H1 (cell line): ENCODE measurements around the gene ACYP2. TPM values are rescaled to one million over a fixed set of nuclear protein-coding genes. Genes with fewer than 3 reads are reported as not detected.

Experiments used
- CTCF ChIA-PET: fragments of 300-600 bp; sonication (Branson Sonifier 250); formaldehyde crosslinking; loops from one replicate; lab custom pipeline; 2021; ENCODE audit not compliant: partially characterized antibody; lab: Charles Lee
- POLR2A ChIA-PET: fragments of 300-600 bp; sonication (Branson Sonifier 250); formaldehyde crosslinking; loops from one replicate; lab custom pipeline; 2021; ENCODE audit warnings: inconsistent platforms; ENCODE audit not compliant: partially characterized antibody; lab: Charles Lee
- DNase-seq, 2 experiments: peaks; one replicate each; pipeline versions ENCODE4 v3.0.0 to v3.0.0-alpha.2; 2010 to 2022; ENCODE audit warnings: low spot score in 2 of 2, low read depth in 1 of 2, mixed read lengths in 1 of 2
- FAIRE-seq: peaks from 2 replicates; lab custom pipeline; 2011; peaks lifted over from hg19 to GRCh38; lab: Jason Lieb, UNC
- H2AFZ ChIP-seq: 2 replicates; pipeline ENCODE4 v1.8.1; 2012; ENCODE audit warnings: low read length, inconsistent platforms
- H2AK5ac ChIP-seq: 2 replicates; pipeline ENCODE4 v1.6.1; 2013; ENCODE audit warnings: low read depth, low read length
- H2BK120ac ChIP-seq: replicated peaks from 2 replicates; pipeline ENCODE3; 2013; ENCODE audit warnings: low read depth, low read length, inconsistent platforms
- H2BK12ac ChIP-seq: 2 replicates; pipeline ENCODE4 v1.6.1; 2013; ENCODE audit warnings: low read depth, low read length
- H2BK15ac ChIP-seq: 2 replicates; pipeline ENCODE4 v1.6.1; 2013; ENCODE audit warnings: low read length
- H2BK20ac ChIP-seq: 2 replicates; pipeline ENCODE4 v1.6.1; 2013; ENCODE audit warnings: low read length
- H2BK5ac ChIP-seq: 2 replicates; pipeline ENCODE4 v1.6.1; 2013; ENCODE audit warnings: low read depth, low read length
- H3K14ac ChIP-seq: 2 replicates; pipeline ENCODE4 v1.6.1; 2013; ENCODE audit warnings: inconsistent platforms; ENCODE audit not compliant: insufficient read length
- H3K18ac ChIP-seq: 2 replicates; pipeline ENCODE4 v1.6.1; 2013; ENCODE audit warnings: low read length; ENCODE audit errors: extremely low read depth
- H3K23ac ChIP-seq: 2 replicates; pipeline ENCODE4 v1.6.1; 2013; ENCODE audit warnings: inconsistent platforms; ENCODE audit not compliant: insufficient read length
- H3K23me2 ChIP-seq: 2 replicates; pipeline ENCODE4 v1.6.1; 2013; ENCODE audit warnings: low read depth, low read length
- H3K27ac ChIP-seq: 2 replicates; pipeline ENCODE4 v1.6.1; 2011; ENCODE audit warnings: low read depth, low read length, inconsistent platforms
- H3K27me3 ChIP-seq, 4 experiments: replicated peaks in 1 of 4; 1 replicate in 1 of 4; 2 replicates in 3 of 4; pipeline versions ENCODE4 v1.6.1 to v1.8.1; 2011 to 2013; ENCODE audit warnings: low read length in 3 of 4, mild to moderate bottlenecking in 3 of 4, inconsistent platforms in 2 of 4, mixed read lengths in 2 of 4, moderate library complexity in 1 of 4; ENCODE audit not compliant: control insufficient read depth in 3 of 4, insufficient read depth in 3 of 4; ENCODE audit errors: extremely low read depth in 1 of 4
- H3K36me3 ChIP-seq, 4 experiments: 2 replicates each; pipeline versions ENCODE4 v1.6.1 to v1.8.1; 2011 to 2013; ENCODE audit warnings: mild to moderate bottlenecking in 4 of 4, low read length in 3 of 4, moderate library complexity in 2 of 4, control low read depth in 1 of 4, inconsistent platforms in 1 of 4; ENCODE audit not compliant: insufficient read depth in 4 of 4, control insufficient read depth in 2 of 4
- H3K4ac ChIP-seq: replicated peaks from 2 replicates; pipeline ENCODE3; 2013; ENCODE audit warnings: low read length, low read depth, mixed read lengths, inconsistent platforms; ENCODE audit not compliant: insufficient read length
- H3K4me1 ChIP-seq, 4 experiments: replicated peaks in 1 of 4; 1 replicate in 1 of 4; 2 replicates in 3 of 4; pipeline versions ENCODE4 v1.6.1 to v1.8.1; 2011 to 2013; ENCODE audit warnings: low read length in 3 of 4, inconsistent platforms in 2 of 4, mixed read lengths in 1 of 4; ENCODE audit not compliant: insufficient read depth in 4 of 4, control insufficient read depth in 3 of 4
- H3K4me2 ChIP-seq, 2 experiments: 2 replicates each; pipeline versions ENCODE4 v1.6.1 to v1.8.1; 2011 to 2013; ENCODE audit warnings: low read depth in 2 of 2, low read length in 2 of 2, control low read depth in 1 of 2, inconsistent platforms in 1 of 2, mild to moderate bottlenecking in 1 of 2; ENCODE audit not compliant: insufficient read depth in 1 of 2
- H3K4me3 ChIP-seq, 4 experiments: fragments of 200-600, 300-600 bp in 1 of 4; sonication (generic), shearing (Covaris generic), sonication (Bioruptor Twin) in 1 of 4; 2 replicates each; pipeline versions ENCODE4 v1.5.1 to v1.8.1; 2011 to 2016; ENCODE audit warnings: low read length in 4 of 4, low read depth in 3 of 4, control low read depth in 2 of 4, inconsistent platforms in 2 of 4, mild to moderate bottlenecking in 2 of 4, mixed read lengths in 1 of 4, moderate library complexity in 1 of 4; ENCODE audit not compliant: insufficient read depth in 2 of 4; ENCODE audit errors: extremely low read depth in 1 of 4
- H3K56ac ChIP-seq: replicated peaks from 2 replicates; pipeline ENCODE3; 2013; ENCODE audit warnings: low read depth, mild to moderate bottlenecking, mixed read lengths, low read length, inconsistent platforms; ENCODE audit not compliant: insufficient read length
- H3K79me1 ChIP-seq: 2 replicates; pipeline ENCODE4 v1.6.1; 2013; ENCODE audit warnings: low read depth, low read length, control low read depth
- H3K79me2 ChIP-seq, 2 experiments: 2 replicates each; pipeline versions ENCODE4 v1.6.1 to v1.8.1; 2012 to 2013; ENCODE audit warnings: low read length in 2 of 2, mild to moderate bottlenecking in 2 of 2, inconsistent platforms in 1 of 2; ENCODE audit not compliant: insufficient read depth in 2 of 2, control insufficient read depth in 1 of 2
- H3K9ac ChIP-seq, 4 experiments: replicated peaks in 1 of 4; 1 replicate in 1 of 4; 2 replicates in 3 of 4; pipeline versions ENCODE4 v1.6.1 to v1.8.1; 2011 to 2013; ENCODE audit warnings: low read depth in 3 of 4, low read length in 3 of 4, control low read depth in 2 of 4, mild to moderate bottlenecking in 2 of 4, moderate library complexity in 2 of 4, inconsistent platforms in 1 of 4; ENCODE audit errors: extremely low read depth in 1 of 4
- H3K9me3 ChIP-seq, 2 experiments: 2 replicates each; pipeline versions ENCODE4 v1.6.1 to v1.8.1; 2012 to 2013; ENCODE audit warnings: mild to moderate bottlenecking in 2 of 2, moderate library complexity in 2 of 2, control low read depth in 1 of 2, inconsistent platforms in 1 of 2, low read depth in 1 of 2, low read length in 1 of 2, mixed read lengths in 1 of 2; ENCODE audit not compliant: insufficient read depth in 2 of 2
- H4K20me1 ChIP-seq, 2 experiments: replicated peaks in 1 of 2; 2 replicates each; pipeline versions ENCODE3 to v1.8.1; 2011 to 2013; ENCODE audit warnings: inconsistent platforms in 2 of 2, low read length in 2 of 2, mild to moderate bottlenecking in 1 of 2; ENCODE audit not compliant: insufficient read depth in 2 of 2, control insufficient read depth in 1 of 2
- H4K5ac ChIP-seq: 2 replicates; pipeline ENCODE4 v1.6.1; 2013; ENCODE audit warnings: low read length, low read depth, mixed read lengths, inconsistent platforms; ENCODE audit not compliant: insufficient read length
- H4K8ac ChIP-seq: 2 replicates; pipeline ENCODE4 v1.8.0; 2013; ENCODE audit warnings: mild to moderate bottlenecking, moderate library complexity, low read length, inconsistent platforms; ENCODE audit not compliant: insufficient read depth; ENCODE audit errors: extremely low read depth
- H4K91ac ChIP-seq: replicated peaks from 2 replicates; pipeline ENCODE3; 2013; ENCODE audit warnings: low read length, mixed read lengths, inconsistent platforms; ENCODE audit not compliant: insufficient read length
- SRF ChIP-seq: IDR thresholded peaks from 2 replicates; pipeline ENCODE4 v1.6.1; 2011; ENCODE audit warnings: mild to moderate bottlenecking, low read depth, low read length, moderate library complexity
- WGBS, 2 experiments: shearing (Covaris generic) in 1 of 2; methylation state at CpG; one replicate each; pipeline versions ENCODE4 v1.1.6 to v1.1.7; 2013 to 2015; ENCODE audit warnings: low lambda C conversion rate in 2 of 2, mixed read lengths in 2 of 2, inconsistent platforms in 1 of 2, low coverage in 1 of 2, missing lambda C conversion rate in 1 of 2; ENCODE audit not compliant: insufficient replicate concordance in 2 of 2, insufficient coverage in 1 of 2, insufficient read length in 1 of 2; ENCODE audit errors: extremely low coverage in 1 of 2, missing lambda C conversion rate in 1 of 2; 5-methylcytosine and 5-hydroxymethylcytosine counted together
- polyA plus RNA-seq, 7 experiments: library from polyadenylated mRNA; depleted of rRNA in 3 of 7; stranded (reverse) in 5 of 7; unstranded in 2 of 7; fragments of >200 nt in 5 of 7; fragments of 200-250 nt in 2 of 7; gene quantifications; 1 replicate in 5 of 7; 2 replicates in 1 of 7; 4 replicates in 1 of 7; pipeline versions ENCODE4 v1.2.1 to v1.2.3, GENCODE V29; 2011 to 2013; ENCODE audit warnings: missing spikeins in 2 of 7, mixed read lengths in 2 of 7
- total RNA-seq: library from RNA; stranded (reverse); fragmentation: NEBNext Ultra II Directional; extraction: Animal tissue kit (Norgen Biotek cat#: 25700); gene quantifications from 2 replicates; pipeline ENCODE4 v1.2.1, GENCODE V29; 2021

ACYP2 gene
- total and polyA plus RNA-seq, 2 of the 8 experiments (the other 6 are each of a cell fraction or from before 2014, with no cell fraction given) = 3.4 to 4.4 TPM

- Histone ChIP-seq H3K56ac (no peak overlapping the region), H3K4me3 (no peak overlapping the region), H3K79me2 (no peaks in the 10 kb centered on the region), H2BK5ac (no peak overlapping the region), H2BK20ac (no peak overlapping the region), H3K4me1 (peaks cover 0 to 1% (median under 1%) of the 10 kb centered on the region in 4 experiments; a peak in 3 of 7 replicates), H2BK15ac (0 out of 2 replicates have a peak overlapping the region, but pooled peaks have one; percentile 8), H3K27me3 (no peaks in the 10 kb centered on the region), H4K20me1 (no peaks in the 10 kb centered on the region), H3K23me2 (no peaks in the 10 kb centered on the region), H3K4me2 (no peak overlapping the region), H3K27ac (no peak overlapping the region), H3K23ac (no peak overlapping the region), H2AK5ac (no peak overlapping the region), H4K8ac (no peak overlapping the region), H3K9ac (no peak overlapping the region), H2BK120ac (no peak overlapping the region), H3K4ac (no peak overlapping the region), H2AFZ (peak overlapping the region; percentile 9; the same call in 1 of the 2 replicates), H3K14ac (no peak overlapping the region), H3K36me3 (no peaks in the 10 kb centered on the region), H4K5ac (no peak overlapping the region), H3K18ac (no peak overlapping the region), H2BK12ac (no peak overlapping the region), H3K79me1 (no peaks in the 10 kb centered on the region), H4K91ac (no peak overlapping the region), H3K9me3 (no peaks in the 10 kb centered on the region)
- FAIRE-seq (no peak), DNase-seq (no peak)
- ChIA-PET CTCF (interaction anchor here (0.9 to 1.8 kb wide), 11 partner anchors 14 to 233 kb away, joined by 3 to 13 read pairs (median 3); no protein-coding TSS in a partner anchor), POLR2A (interaction anchor here (0.6 kb wide), 1 partner anchor 509 kb away, joined by 3 read pairs; no protein-coding TSS in a partner anchor)
- WGBS, 2 experiments = 100% methylated on average over 1 of the region's 1 CpG; no CpG with 5 or more reads in 1 of the 2 experiments
- TF ChIP-seq SRF = no peak
Observed at GRCh38 chr2:54336136-54336976, 220.9 kb downstream of the ACYP2 start.
